Glutamatergic neuron (in vitro differentiated cells): ENCODE measurements around the gene RNMT. TPM values are rescaled to one million over a fixed set of nuclear protein-coding genes. Genes with fewer than 3 reads are reported as not detected.
"Not testable (repeated sequence)": the region's sequence is repeated elsewhere in the genome, so short reads cannot be mapped to it uniquely, and the experiment has no call there.

Experiments
- DNase-seq: peaks from one replicate; pipeline ENCODE4 v3.0.0; 2022
- H3K27ac Mint-ChIP-seq: one replicate; pipeline ENCODE4 v1.8.0; 2020; ENCODE audit warnings: mild to moderate bottlenecking, mixed read lengths, inconsistent platforms; ENCODE audit not compliant: unreplicated experiment
- H3K27me3 Mint-ChIP-seq: one replicate; pipeline ENCODE4 v1.8.0; 2020; ENCODE audit warnings: mild to moderate bottlenecking, moderate library complexity, mixed read lengths, inconsistent platforms; ENCODE audit not compliant: unreplicated experiment
- H3K36me3 Mint-ChIP-seq: one replicate; pipeline ENCODE4 v1.8.0; 2020; ENCODE audit warnings: mild to moderate bottlenecking, mixed read lengths, inconsistent platforms; ENCODE audit not compliant: unreplicated experiment
- H3K4me1 Mint-ChIP-seq: one replicate; pipeline ENCODE4 v1.8.0; 2020; ENCODE audit warnings: mild to moderate bottlenecking, low read depth, mixed read lengths, inconsistent platforms; ENCODE audit not compliant: unreplicated experiment
- H3K4me3 Mint-ChIP-seq: one replicate; pipeline ENCODE4 v1.8.0; 2020; ENCODE audit warnings: mild to moderate bottlenecking, mixed read lengths, inconsistent platforms; ENCODE audit not compliant: unreplicated experiment
- H3K9me3 Mint-ChIP-seq: one replicate; pipeline ENCODE4 v1.8.0; 2020; ENCODE audit warnings: mild to moderate bottlenecking, moderate library complexity, mixed read lengths, inconsistent platforms; ENCODE audit not compliant: unreplicated experiment
- CTCF ChIP-seq: fragments of 200-600 bp; sonication (generic); IDR thresholded peaks from one replicate; pipeline ENCODE4 v1.5.0; 2021; ENCODE audit not compliant: partially characterized antibody, unreplicated experiment
- total RNA-seq: library from RNA; stranded (reverse); fragmentation: NEBNext Ultra II Directional; extraction: Animal tissue kit (Norgen Biotek cat#: 25700); gene quantifications from one replicate; pipeline ENCODE4 v1.2.1, GENCODE V29; 2021; ENCODE audit not compliant: unreplicated experiment

Gene RNMT
- total RNA-seq, 1 donor from 2014 or later = 42.8 TPM

- Mint-ChIP-seq H3K9me3 (peaks cover 6% of the 10 kb centered on the region), H3K4me3 (no peak overlapping the region), H3K27me3 (peaks cover 1% of the 10 kb centered on the region), H3K36me3 (no peaks in the 10 kb centered on the region), H3K4me1 (no peaks in the 10 kb centered on the region), H3K27ac (no peak overlapping the region)
- DNase-seq = no peak
- TF ChIP-seq CTCF = no peak
Measured at GRCh38 chr18:13688191-13689136, 38.0 kb upstream of the RNMT start.

- not testable (repeated sequence) for H3K27me3 Mint-ChIP-seq, DNase-seq, H3K27ac Mint-ChIP-seq, H3K4me1 Mint-ChIP-seq, H3K36me3 Mint-ChIP-seq, H3K9me3 Mint-ChIP-seq, H3K4me3 Mint-ChIP-seq
Measured at GRCh38 chr18:13690060-13690459, 36.4 kb upstream of the RNMT start.

- H3K27me3 Mint-ChIP-seq, H3K9me3 Mint-ChIP-seq, H3K27ac Mint-ChIP-seq, H3K4me3 Mint-ChIP-seq, H3K36me3 Mint-ChIP-seq, DNase-seq, H3K4me1 Mint-ChIP-seq: not testable (repeated sequence)
Measured at GRCh38 chr18:13695337-13695736, 31.1 kb upstream of the RNMT start.

- Mint-ChIP-seq H3K4me3 (no peak overlapping the region), H3K27ac (no peak overlapping the region), H3K27me3 (peaks cover 4% of the 10 kb centered on the region), H3K36me3 (peaks cover 18% of the 10 kb centered on the region), H3K9me3 (peaks cover 5% of the 10 kb centered on the region), H3K4me1 (no peaks in the 10 kb centered on the region)
- TF ChIP-seq CTCF = no peak
- DNase-seq = no peak
Measured at GRCh38 chr18:13696961-13697360, 29.5 kb upstream of the RNMT start.

GRCh38 chr18:13700153-13700552 is 26.3 kb upstream of the RNMT start:
- DNase-seq = no peak
- H3K27me3 Mint-ChIP-seq = peaks cover 4% of the 10 kb centered on the region
- TF ChIP-seq CTCF = no peak
- H3K36me3 Mint-ChIP-seq = peaks cover 18% of the 10 kb centered on the region
- no peaks in the 10 kb centered on the region for H3K4me1 Mint-ChIP-seq
- no peak overlapping the region for H3K4me3 Mint-ChIP-seq
- H3K27ac Mint-ChIP-seq = no peak overlapping the region
- H3K9me3 Mint-ChIP-seq = peaks cover 2% of the 10 kb centered on the region

GRCh38 chr18:13703899-13704298 is 22.6 kb upstream of the RNMT start:
- no peaks in the 10 kb centered on the region for H3K4me1 Mint-ChIP-seq
- DNase-seq = no peak
- H3K27me3 Mint-ChIP-seq = peaks cover 2% of the 10 kb centered on the region

More at GRCh38 chr18:13703899-13704298, 22.6 kb upstream of the RNMT start:
- H3K27ac Mint-ChIP-seq = no peak overlapping the region
- peaks cover 11% of the 10 kb centered on the region for H3K36me3 Mint-ChIP-seq
- H3K4me3 Mint-ChIP-seq = no peak overlapping the region
- peaks cover 2% of the 10 kb centered on the region for H3K9me3 Mint-ChIP-seq
- TF ChIP-seq CTCF = no peak
